T-helper 2 cell treated with Interferon-gamma antibody and Interleukin-4, amounts not matched to agents 5 μg/mL and 100 μg/mL, for 36 hours (primary cell): ENCODE measurements around the gene SLC25A43.
"Not testable (repeated sequence)": the region's sequence is repeated elsewhere in the genome, so short reads cannot be mapped to it uniquely, and the experiment has no call there.

Experiments used
- DNase-seq: peaks from one replicate; pipeline ENCODE4 v3.0.0; 2021; ENCODE audit warnings: low spot score
- H3K27ac Mint-ChIP-seq: one replicate; pipeline ENCODE4 v1.8.0; 2021; ENCODE audit warnings: mild to moderate bottlenecking, mixed read lengths
- H3K27me3 Mint-ChIP-seq: one replicate; pipeline ENCODE4 v1.8.0; 2021; ENCODE audit warnings: low read depth, mixed read lengths
- H3K36me3 Mint-ChIP-seq: one replicate; pipeline ENCODE4 v1.8.0; 2021; ENCODE audit warnings: low read depth, mixed read lengths
- H3K4me1 Mint-ChIP-seq: one replicate; pipeline ENCODE4 v1.8.0; 2021; ENCODE audit warnings: low read depth, mixed read lengths
- H3K4me3 Mint-ChIP-seq: one replicate; pipeline ENCODE4 v1.8.0; 2022; ENCODE audit warnings: mild to moderate bottlenecking, moderate library complexity, mixed read lengths
- H3K9me3 Mint-ChIP-seq: one replicate; pipeline ENCODE4 v1.8.0; 2021; ENCODE audit warnings: mixed read lengths

The SLC25A43 gene

GRCh38 chrX:119398974-119399771 is at the start of gene SLC25A43:
Gene SLC25A43 (plus strand): TSS chrX:119399336. CDS start chrX:119399404, 68 bp downstream.
- peaks cover 22% of the 10 kb centered on the region for H3K4me1 Mint-ChIP-seq
- no peaks in the 10 kb centered on the region for H3K36me3 Mint-ChIP-seq
- no peaks in the 10 kb centered on the region for H3K27me3 Mint-ChIP-seq
- no peaks in the 10 kb centered on the region for H3K9me3 Mint-ChIP-seq
- H3K4me3 Mint-ChIP-seq = peak within 1 kb of the TSS; percentile 87
- DNase-seq = peak; percentile 27
- H3K27ac Mint-ChIP-seq = peak within 1 kb of the TSS; percentile 90

GRCh38 chrX:119359618-119360382 is 39.3 kb upstream of the SLC25A43 start:
- DNase-seq = no peak
- Mint-ChIP-seq H3K36me3 (no peaks in the 10 kb centered on the region), H3K4me3 (no peak overlapping the region), H3K9me3 (no peaks in the 10 kb centered on the region), H3K4me1 (no peaks in the 10 kb centered on the region), H3K27ac (no peak overlapping the region), H3K27me3 (no peaks in the 10 kb centered on the region)

GRCh38 chrX:119361451-119361850 is 37.7 kb upstream of the SLC25A43 start:
- not testable (repeated sequence) for H3K9me3 Mint-ChIP-seq, H3K27ac Mint-ChIP-seq, H3K36me3 Mint-ChIP-seq, H3K4me1 Mint-ChIP-seq, DNase-seq, H3K4me3 Mint-ChIP-seq, H3K27me3 Mint-ChIP-seq

- H3K27ac Mint-ChIP-seq, H3K4me1 Mint-ChIP-seq, H3K36me3 Mint-ChIP-seq, H3K9me3 Mint-ChIP-seq, DNase-seq, H3K4me3 Mint-ChIP-seq, H3K27me3 Mint-ChIP-seq: not testable (repeated sequence)
These were observed 37.1 kb upstream of the SLC25A43 start for GRCh38 chrX:119362074-119362473.

GRCh38 chrX:119363391-119363790 is 35.7 kb upstream of the SLC25A43 start:
- H3K9me3 Mint-ChIP-seq = no peaks in the 10 kb centered on the region
- H3K4me1 Mint-ChIP-seq = no peaks in the 10 kb centered on the region
- no peaks in the 10 kb centered on the region for H3K27me3 Mint-ChIP-seq
- no peak overlapping the region for H3K27ac Mint-ChIP-seq
- no peaks in the 10 kb centered on the region for H3K36me3 Mint-ChIP-seq
- H3K4me3 Mint-ChIP-seq = no peak overlapping the region
- DNase-seq = no peak

GRCh38 chrX:119371861-119372260 is 27.3 kb upstream of the SLC25A43 start:
- not testable (repeated sequence) for H3K27ac Mint-ChIP-seq, H3K9me3 Mint-ChIP-seq, H3K4me3 Mint-ChIP-seq, H3K27me3 Mint-ChIP-seq, H3K4me1 Mint-ChIP-seq, DNase-seq, H3K36me3 Mint-ChIP-seq

GRCh38 chrX:119374736-119375135 is 24.4 kb upstream of the SLC25A43 start:
- H3K27me3 Mint-ChIP-seq = peaks cover 7% of the 10 kb centered on the region
- no peaks in the 10 kb centered on the region for H3K36me3 Mint-ChIP-seq
- no peaks in the 10 kb centered on the region for H3K9me3 Mint-ChIP-seq

GRCh38 chrX:119375561-119375960 is 23.6 kb upstream of the SLC25A43 start:
- no peaks in the 10 kb centered on the region for H3K36me3 Mint-ChIP-seq
- peaks cover 7% of the 10 kb centered on the region for H3K27me3 Mint-ChIP-seq
- no peaks in the 10 kb centered on the region for H3K4me1 Mint-ChIP-seq
- no peak for DNase-seq
- no peaks in the 10 kb centered on the region for H3K9me3 Mint-ChIP-seq
- H3K4me3 Mint-ChIP-seq = no peak overlapping the region
- H3K27ac Mint-ChIP-seq = no peak overlapping the region

More at GRCh38 chrX:119374736-119375135, 24.4 kb upstream of the SLC25A43 start:
- Mint-ChIP-seq H3K4me3 (no peak overlapping the region), H3K4me1 (no peaks in the 10 kb centered on the region), H3K27ac (no peak overlapping the region)
- DNase-seq = no peak

- no peak overlapping the region for H3K27ac Mint-ChIP-seq
- H3K27me3 Mint-ChIP-seq = peaks cover 7% of the 10 kb centered on the region
- H3K36me3 Mint-ChIP-seq = no peaks in the 10 kb centered on the region
- DNase-seq = no peak
- H3K4me1 Mint-ChIP-seq = no peaks in the 10 kb centered on the region
- no peak overlapping the region for H3K4me3 Mint-ChIP-seq
- H3K9me3 Mint-ChIP-seq = no peaks in the 10 kb centered on the region
These were observed 22.8 kb upstream of the SLC25A43 start for GRCh38 chrX:119376312-119376711.

GRCh38 chrX:119381349-119381944 is 17.7 kb upstream of the SLC25A43 start:
- H3K27me3 Mint-ChIP-seq = no peaks in the 10 kb centered on the region
- no peak overlapping the region for H3K27ac Mint-ChIP-seq
- DNase-seq = no peak
- no peaks in the 10 kb centered on the region for H3K4me1 Mint-ChIP-seq
- H3K36me3 Mint-ChIP-seq = no peaks in the 10 kb centered on the region
- H3K9me3 Mint-ChIP-seq = no peaks in the 10 kb centered on the region
- no peak overlapping the region for H3K4me3 Mint-ChIP-seq

- H3K27me3 Mint-ChIP-seq = no peaks in the 10 kb centered on the region
- no peak for DNase-seq
These were observed 16.5 kb upstream of the SLC25A43 start for GRCh38 chrX:119382606-119383005.

GRCh38 chrX:119386685-119387084 is 12.5 kb upstream of the SLC25A43 start:
- not testable (repeated sequence) for H3K27ac Mint-ChIP-seq, H3K4me3 Mint-ChIP-seq, H3K27me3 Mint-ChIP-seq, DNase-seq, H3K4me1 Mint-ChIP-seq, H3K9me3 Mint-ChIP-seq, H3K36me3 Mint-ChIP-seq

More at GRCh38 chrX:119382606-119383005, 16.5 kb upstream of the SLC25A43 start:
- Mint-ChIP-seq H3K9me3 (no peaks in the 10 kb centered on the region), H3K36me3 (no peaks in the 10 kb centered on the region), H3K27ac (no peak overlapping the region), H3K4me3 (no peak overlapping the region), H3K4me1 (no peaks in the 10 kb centered on the region)

- H3K27ac Mint-ChIP-seq, H3K4me1 Mint-ChIP-seq, H3K9me3 Mint-ChIP-seq, DNase-seq, H3K36me3 Mint-ChIP-seq, H3K27me3 Mint-ChIP-seq, H3K4me3 Mint-ChIP-seq: not testable (repeated sequence)
These were observed 11.7 kb upstream of the SLC25A43 start for GRCh38 chrX:119387426-119387825.

- Mint-ChIP-seq H3K36me3 (no peaks in the 10 kb centered on the region), H3K4me3 (no peak overlapping the region), H3K9me3 (no peaks in the 10 kb centered on the region), H3K27ac (no peak overlapping the region), H3K4me1 (peaks cover 2% of the 10 kb centered on the region), H3K27me3 (peaks cover 5% of the 10 kb centered on the region)
- no peak for DNase-seq
These were observed 9.9 kb upstream of the SLC25A43 start for GRCh38 chrX:119389214-119389613.
